HG03469 (cell line): ENCODE results near the gene CIBAR2.

Source experiments
- ATAC-seq: cut with Tn5 transposase; IDR thresholded peaks from one replicate; pipeline ENCODE4 v1.9.1; 2021; ENCODE audit warnings: mild to moderate bottlenecking, moderate library complexity, moderate number of reproducible peaks; ENCODE audit not compliant: unreplicated experiment

Gene CIBAR2

GRCh38 chr16:85104147-85104546, 8.1 kb downstream of the CIBAR2 start:
- ATAC-seq, result no peak

GRCh38 chr16:85103114-85104079, 8.9 kb downstream of the CIBAR2 start:
- no peak for ATAC-seq

- no peak for ATAC-seq
Measured at GRCh38 chr16:85101956-85102630, 10.2 kb downstream of the CIBAR2 start.

- ATAC-seq, result no peak
Measured at GRCh38 chr16:85100265-85100664, 12.0 kb downstream of the CIBAR2 start.

- no peak for ATAC-seq
Measured at GRCh38 chr16:85098565-85098964, 13.7 kb downstream of the CIBAR2 start.

GRCh38 chr16:85096921-85097320, 15.4 kb downstream of the CIBAR2 start:
- no peak for ATAC-seq

- ATAC-seq, result no peak
Measured at GRCh38 chr16:85094812-85095211, 17.5 kb downstream of the CIBAR2 start.

GRCh38 chr16:85094176-85094805, 18.0 kb downstream of the CIBAR2 start:
- no peak for ATAC-seq

GRCh38 chr16:85093705-85094104, 18.6 kb downstream of the CIBAR2 start:
- no peak for ATAC-seq

- ATAC-seq, result no peak
Measured at GRCh38 chr16:85092851-85093250, 19.4 kb downstream of the CIBAR2 start.

- ATAC-seq, result no peak
Measured at GRCh38 chr16:85092309-85092708, 20.0 kb downstream of the CIBAR2 start.

GRCh38 chr16:85091522-85091910, 20.8 kb downstream of the CIBAR2 start:
- ATAC-seq, result no peak

GRCh38 chr16:85090873-85091521, 21.3 kb downstream of the CIBAR2 start:
- no peak for ATAC-seq

- ATAC-seq, result no peak
Measured at GRCh38 chr16:85090181-85090580, 22.1 kb downstream of the CIBAR2 start.

- no peak for ATAC-seq
Measured at GRCh38 chr16:85089525-85089924, 22.7 kb downstream of the CIBAR2 start.

- ATAC-seq, result no peak
Measured at GRCh38 chr16:85088570-85089199, 23.6 kb downstream of the CIBAR2 start.

- ATAC-seq, result no peak
Measured at GRCh38 chr16:85087899-85088569, 24.2 kb downstream of the CIBAR2 start.

GRCh38 chr16:85086347-85087291, 25.7 kb downstream of the CIBAR2 start:
- ATAC-seq, result no peak

- no peak for ATAC-seq
Measured at GRCh38 chr16:85085721-85086120, 26.6 kb downstream of the CIBAR2 start.
